Measurements from ENCODE around the gene UBE2L5.

UBE2L5 gene

GRCh38 chr13:30466841-30467252, 44.6 kb downstream of the UBE2L5 start:
- no peak for DNase-seq (ENCODE audit: low read depth in 2 of 3, low spot score in 2 of 3)

- no peak for DNase-seq (ENCODE audit: low read depth in 2 of 3, low spot score in 2 of 3)
These were observed 51.4 kb downstream of the UBE2L5 start for GRCh38 chr13:30473675-30474074.

GRCh38 chr13:30477346-30478195, 55.3 kb downstream of the UBE2L5 start:
- DNase-seq (ENCODE audit: low read depth in 2 of 3, low spot score in 2 of 3) = no peak

All from activated CD8-positive, alpha-beta memory T cell treated with anti-CD3 and anti-CD28 coated beads for 48 hours (primary cell).